ENCODE measurements around the gene POLR3C. TPM values are rescaled to one million over a fixed set of nuclear protein-coding genes. Genes with fewer than 3 reads are reported as not detected.
A peak's percentile ranks its signal among the peaks of the same experiment; 100 is the strongest.

Gene POLR3C
- total and polyA plus RNA-seq, 12 donors, result 12.0 to 28.4 (median 19.9) TPM

GRCh38 chr1:145893306-145894055, 69.5 kb downstream of the POLR3C start:
- intact Hi-C loops (cut with DNase I), result no loop called here
- Histone ChIP-seq H3K27me3 (no peaks in the 10 kb centered on the region), H3K4me3 (no peak overlapping the region), H3K9me3 (replicated peaks in 1 of 3) (no peaks in the 10 kb centered on the region), H3K27ac (peak overlapping the region in 4 of 5 donors; percentile 80 to 88 (median 85)), H3K4me1 (replicated peaks in 1 of 2) (peaks cover 19 to 24% of the 10 kb centered on the region in 2 donors), H3K36me3 (replicated peaks in 1 of 2) (no peaks in the 10 kb centered on the region)
- WGBS, 4 donors, result 84 to 95% (median 90%) methylated on average over 7 of the region's 7 CpGs
- no peak for DNase-seq
- TF ChIP-seq POLR2A (IDR thresholded peaks at IDR 0.05), result no peak
- TF ChIP-seq, protein P1, sequence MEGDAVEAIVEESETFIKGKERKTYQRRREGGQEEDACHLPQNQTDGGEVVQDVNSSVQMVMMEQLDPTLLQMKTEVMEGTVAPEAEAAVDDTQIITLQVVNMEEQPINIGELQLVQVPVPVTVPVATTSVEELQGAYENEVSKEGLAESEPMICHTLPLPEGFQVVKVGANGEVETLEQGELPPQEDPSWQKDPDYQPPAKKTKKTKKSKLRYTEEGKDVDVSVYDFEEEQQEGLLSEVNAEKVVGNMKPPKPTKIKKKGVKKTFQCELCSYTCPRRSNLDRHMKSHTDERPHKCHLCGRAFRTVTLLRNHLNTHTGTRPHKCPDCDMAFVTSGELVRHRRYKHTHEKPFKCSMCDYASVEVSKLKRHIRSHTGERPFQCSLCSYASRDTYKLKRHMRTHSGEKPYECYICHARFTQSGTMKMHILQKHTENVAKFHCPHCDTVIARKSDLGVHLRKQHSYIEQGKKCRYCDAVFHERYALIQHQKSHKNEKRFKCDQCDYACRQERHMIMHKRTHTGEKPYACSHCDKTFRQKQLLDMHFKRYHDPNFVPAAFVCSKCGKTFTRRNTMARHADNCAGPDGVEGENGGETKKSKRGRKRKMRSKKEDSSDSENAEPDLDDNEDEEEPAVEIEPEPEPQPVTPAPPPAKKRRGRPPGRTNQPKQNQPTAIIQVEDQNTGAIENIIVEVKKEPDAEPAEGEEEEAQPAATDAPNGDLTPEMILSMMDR (IDR thresholded peaks at IDR 0.05), result no peak

Small RNA genes lying within 50 kb of the gene (microRNA-seq; reads per million reads assigned to microRNA genes)
- 0.28 to 0.89 (median 0.38) reads per million in 3 donors for gene MIR6736

Small RNA genes lying within 50 kb of the gene (small RNA-seq; reads per million reads assigned to genes)
- 0 reads per million in 2 donors for gene MIR6736

Other genes starting within 250 kb of the POLR3C start
- 10 to 100 TPM; 18.5 to 86.6 (median 29.4) TPM for gene GPR89A, start 216.2 kb upstream of the POLR3C start, total RNA-seq
- 10 to 100 TPM; 17.8 to 29.4 (median 17.8) TPM for gene GPR89A, start 216.2 kb upstream of the POLR3C start, polyA plus RNA-seq
- gene PDZK1, start 116.8 kb upstream of the POLR3C start, total RNA-seq, result 1 to 10 TPM; 1.8 to 7.5 (median 3.3) TPM
- gene PDZK1, start 116.8 kb upstream of the POLR3C start, polyA plus RNA-seq, result 1 to 10 TPM; 3.4 to 3.9 (median 3.5) TPM
- gene CD160, start 104.7 kb upstream of the POLR3C start, total RNA-seq, result under 1 TPM in 2 of 9 donors, not detected in 7; 0.21 to 0.22 TPM
- gene CD160, start 104.7 kb upstream of the POLR3C start, polyA plus RNA-seq, result under 1 TPM; 0.10 to 0.48 (median 0.35) TPM
- 10 to 100 TPM in 8 of 9 donors, 1 to 10 TPM in 1; 8.3 to 19.2 (median 13.0) TPM for gene RNF115, start 105 bp upstream of the POLR3C start, total RNA-seq
- 10 to 100 TPM in 1 of 3 donors, 1 to 10 TPM in 2; 8.4 to 17.1 (median 9.3) TPM for gene RNF115, start 105 bp upstream of the POLR3C start, polyA plus RNA-seq
- gene NUDT17, start 21.4 kb downstream of the POLR3C start, total RNA-seq, result 1 to 10 TPM; 1.5 to 6.5 (median 3.4) TPM
- 1 to 10 TPM; 2.1 to 7.8 (median 3.2) TPM for gene NUDT17, start 21.4 kb downstream of the POLR3C start, polyA plus RNA-seq
- 10 to 100 TPM in 8 of 9 donors, 1 to 10 TPM in 1; 7.5 to 34.1 (median 20.8) TPM for gene PIAS3, start 34.9 kb downstream of the POLR3C start, total RNA-seq
- gene PIAS3, start 34.9 kb downstream of the POLR3C start, polyA plus RNA-seq, result 10 to 100 TPM; 17.9 to 40.5 (median 26.0) TPM
- 1 to 10 TPM in 3 of 9 donors, under 1 TPM in 5, not detected in 1; 0.37 to 1.3 (median 0.65) TPM for gene ANKRD35, start 61.7 kb downstream of the POLR3C start, total RNA-seq
- 1 to 10 TPM in 2 of 3 donors, under 1 TPM in 1; 0.55 to 2.0 (median 1.2) TPM for gene ANKRD35, start 61.7 kb downstream of the POLR3C start, polyA plus RNA-seq
- gene ITGA10, start 85.8 kb downstream of the POLR3C start, total RNA-seq, result 1 to 10 TPM in 7 of 9 donors, under 1 TPM in 2; 0.54 to 2.7 (median 1.4) TPM
- 1 to 10 TPM in 2 of 3 donors, under 1 TPM in 1; 0.93 to 4.0 (median 3.6) TPM for gene ITGA10, start 85.8 kb downstream of the POLR3C start, polyA plus RNA-seq
- gene PEX11B, start 94.5 kb downstream of the POLR3C start, total RNA-seq, result 10 to 100 TPM; 24.8 to 44.4 (median 33.0) TPM
- 10 to 100 TPM; 21.2 to 52.9 (median 25.8) TPM for gene PEX11B, start 94.5 kb downstream of the POLR3C start, polyA plus RNA-seq
- gene RBM8A, start 103.3 kb downstream of the POLR3C start, total RNA-seq, result 100 to 1,000 TPM in 6 of 9 donors, 10 to 100 TPM in 3; 68.9 to 171 (median 116) TPM
- gene RBM8A, start 103.3 kb downstream of the POLR3C start, polyA plus RNA-seq, result 100 to 1,000 TPM in 2 of 3 donors, 10 to 100 TPM in 1; 61.5 to 223 (median 102) TPM
- gene LIX1L, start 133.8 kb downstream of the POLR3C start, total RNA-seq, result 10 to 100 TPM; 15.6 to 61.2 (median 40.7) TPM
- 10 to 100 TPM in 2 of 3 donors, 1 to 10 TPM in 1; 9.6 to 27.5 (median 10.4) TPM for gene LIX1L, start 133.8 kb downstream of the POLR3C start, polyA plus RNA-seq
- gene ANKRD34A, start 140.4 kb downstream of the POLR3C start, total RNA-seq, result 1 to 10 TPM in 4 of 9 donors, under 1 TPM in 5; 0.24 to 2.5 (median 0.88) TPM
- gene ANKRD34A, start 140.4 kb downstream of the POLR3C start, polyA plus RNA-seq, result 1 to 10 TPM in 2 of 3 donors, under 1 TPM in 1; 0.59 to 1.0 (median 1.0) TPM
- gene POLR3GL, start 140.5 kb downstream of the POLR3C start, total RNA-seq, result 10 to 100 TPM; 18.4 to 35.2 (median 30.5) TPM
- gene POLR3GL, start 140.5 kb downstream of the POLR3C start, polyA plus RNA-seq, result 10 to 100 TPM; 36.0 to 48.7 (median 44.9) TPM
- gene TXNIP, start 172.4 kb downstream of the POLR3C start, total RNA-seq, result 1,000 to 10,000 TPM in 4 of 9 donors, 100 to 1,000 TPM in 5; 202 to 2,069 (median 820) TPM
- 100 to 1,000 TPM; 231 to 486 (median 342) TPM for gene TXNIP, start 172.4 kb downstream of the POLR3C start, polyA plus RNA-seq
- gene HJV, start 197.5 kb downstream of the POLR3C start, total RNA-seq, result 1 to 10 TPM in 1 of 9 donors, under 1 TPM in 5, not detected in 3; 0.11 to 1.7 (median 0.35) TPM
- gene HJV, start 197.5 kb downstream of the POLR3C start, polyA plus RNA-seq, result under 1 TPM in 2 of 3 donors, not detected in 1; 0.07 to 0.11 TPM